ENCODE results near the gene OR52E5. TPM values are rescaled to one million over a fixed set of nuclear protein-coding genes. Genes with fewer than 3 reads are reported as not detected.

Gene OR52E5
- total RNA-seq, 1 donor from 2014 or later, result not detected

- no peak overlapping the region for H3K27ac Mint-ChIP-seq (ENCODE audit: unreplicated experiment)
- Histone ChIP-seq H3K36me3 (ENCODE audit: insufficient read depth, low read length) (no peaks in the 10 kb centered on the region), H3K27me3 (ENCODE audit: insufficient read depth, low read length) (no peaks in the 10 kb centered on the region), H3K4me3 (ENCODE audit: insufficient read depth, low read depth, low read length) (no peak overlapping the region), H3K9ac (ENCODE audit: low read length) (no peak overlapping the region), H3K27ac (ENCODE audit: low read depth, low read length) (no peak overlapping the region), H4K20me1 (ENCODE audit: insufficient read depth, low read length) (no peaks in the 10 kb centered on the region), H3K4me2 (ENCODE audit: low read length) (no peak overlapping the region), H2AFZ (ENCODE audit: low read depth, low read length) (no peak overlapping the region), H3K4me1 (ENCODE audit: insufficient read depth, low read length) (no peaks in the 10 kb centered on the region), H3K9me3 (ENCODE audit: insufficient read depth, low read depth, low read length) (no peaks in the 10 kb centered on the region), H3K79me2 (ENCODE audit: insufficient read depth, low read length) (no peaks in the 10 kb centered on the region)
- FAIRE-seq (no peak), DNase-seq (ENCODE audit: low read depth) (no peak)
- no peak overlapping the region for H3K4me3 Mint-ChIP-seq (ENCODE audit: unreplicated experiment)
- TF ChIP-seq EZH2 (IDR thresholded peaks at IDR 0.05; ENCODE audit: insufficient read depth, low read length), result no peak
- no peak for TF ChIP-seq CTCF (IDR thresholded peaks at IDR 0.05; ENCODE audit: insufficient read depth, low read depth, low read length)
- no peaks in the 10 kb centered on the region for H3K36me3 Mint-ChIP-seq (ENCODE audit: low read depth, unreplicated experiment)
- H3K9me3 Mint-ChIP-seq (ENCODE audit: unreplicated experiment), result no peaks in the 10 kb centered on the region
- H3K4me1 Mint-ChIP-seq (ENCODE audit: low read depth, unreplicated experiment), result no peaks in the 10 kb centered on the region
- H3K27me3 Mint-ChIP-seq (ENCODE audit: low read depth, unreplicated experiment), result no peaks in the 10 kb centered on the region
These were observed 5.8 kb upstream of the OR52E5 start for GRCh38 chr11:5887172-5887571.

- no peaks in the 10 kb centered on the region for H3K36me3 ChIP-seq (ENCODE audit: insufficient read depth, low read length)
- H3K4me3 Mint-ChIP-seq (ENCODE audit: unreplicated experiment), result no peak overlapping the region
- no peak for DNase-seq (ENCODE audit: low read depth)
- H3K27ac Mint-ChIP-seq (ENCODE audit: unreplicated experiment), result no peak overlapping the region
- H3K36me3 Mint-ChIP-seq (ENCODE audit: low read depth, unreplicated experiment), result no peaks in the 10 kb centered on the region
- no peaks in the 10 kb centered on the region for H3K79me2 ChIP-seq (ENCODE audit: insufficient read depth, low read length)
- H3K4me1 Mint-ChIP-seq (ENCODE audit: low read depth, unreplicated experiment), result no peaks in the 10 kb centered on the region
- H3K27ac ChIP-seq (ENCODE audit: low read depth, low read length), result no peak overlapping the region
- H3K4me1 ChIP-seq (ENCODE audit: insufficient read depth, low read length), result no peaks in the 10 kb centered on the region
- no peaks in the 10 kb centered on the region for H3K9me3 ChIP-seq (ENCODE audit: insufficient read depth, low read depth, low read length)
- H3K27me3 ChIP-seq (ENCODE audit: insufficient read depth, low read length), result no peaks in the 10 kb centered on the region
- no peak overlapping the region for H3K4me3 ChIP-seq (ENCODE audit: insufficient read depth, low read depth, low read length)
- H2AFZ ChIP-seq (ENCODE audit: low read depth, low read length), result no peak overlapping the region
- no peaks in the 10 kb centered on the region for H4K20me1 ChIP-seq (ENCODE audit: insufficient read depth, low read length)
- FAIRE-seq, result no peak
- no peaks in the 10 kb centered on the region for H3K27me3 Mint-ChIP-seq (ENCODE audit: low read depth, unreplicated experiment)
- TF ChIP-seq CTCF (IDR thresholded peaks at IDR 0.05; ENCODE audit: insufficient read depth, low read depth, low read length), result no peak
- H3K4me2 ChIP-seq (ENCODE audit: low read length), result no peak overlapping the region
- H3K9ac ChIP-seq (ENCODE audit: low read length), result no peak overlapping the region
- H3K9me3 Mint-ChIP-seq (ENCODE audit: unreplicated experiment), result no peaks in the 10 kb centered on the region
These were observed 5.3 kb upstream of the OR52E5 start for GRCh38 chr11:5887661-5888060.

- H3K9me3 Mint-ChIP-seq (ENCODE audit: unreplicated experiment), result no peaks in the 10 kb centered on the region
- FAIRE-seq, result no peak
- H3K4me1 ChIP-seq (ENCODE audit: insufficient read depth, low read length), result no peaks in the 10 kb centered on the region
- H3K27ac ChIP-seq (ENCODE audit: low read depth, low read length), result no peak overlapping the region
- peak; percentile 1 for DNase-seq (ENCODE audit: low read depth)
- H3K4me2 ChIP-seq (ENCODE audit: low read length), result no peak overlapping the region
- no peak overlapping the region for H3K4me3 ChIP-seq (ENCODE audit: insufficient read depth, low read depth, low read length)
- H3K4me3 Mint-ChIP-seq (ENCODE audit: unreplicated experiment), result no peak overlapping the region
- H3K36me3 Mint-ChIP-seq (ENCODE audit: low read depth, unreplicated experiment), result no peaks in the 10 kb centered on the region
- TF ChIP-seq CTCF (IDR thresholded peaks at IDR 0.05; ENCODE audit: insufficient read depth, low read depth, low read length) (peak; percentile 36), EZH2 (IDR thresholded peaks at IDR 0.05; ENCODE audit: insufficient read depth, low read length) (no peak)
- H2AFZ ChIP-seq (ENCODE audit: low read depth, low read length), result no peak overlapping the region
- H3K36me3 ChIP-seq (ENCODE audit: insufficient read depth, low read length), result no peaks in the 10 kb centered on the region
- H3K9me3 ChIP-seq (ENCODE audit: insufficient read depth, low read depth, low read length), result no peaks in the 10 kb centered on the region
- no peaks in the 10 kb centered on the region for H3K27me3 ChIP-seq (ENCODE audit: insufficient read depth, low read length)
- H3K79me2 ChIP-seq (ENCODE audit: insufficient read depth, low read length), result no peaks in the 10 kb centered on the region
- H3K27me3 Mint-ChIP-seq (ENCODE audit: low read depth, unreplicated experiment), result no peaks in the 10 kb centered on the region
- no peak overlapping the region for H3K9ac ChIP-seq (ENCODE audit: low read length)
- H4K20me1 ChIP-seq (ENCODE audit: insufficient read depth, low read length), result no peaks in the 10 kb centered on the region
- H3K4me1 Mint-ChIP-seq (ENCODE audit: low read depth, unreplicated experiment), result no peaks in the 10 kb centered on the region
- no peak overlapping the region for H3K27ac Mint-ChIP-seq (ENCODE audit: unreplicated experiment)
These were observed 1.7 kb upstream of the OR52E5 start for GRCh38 chr11:5891216-5891800.

Data from astrocyte (in vitro differentiated cells and primary cell).